OCI-LY1 (cell line): ENCODE data around the gene NFIX.

ENCODE experiments used
- CTCF ChIP-seq: fragments of 200-600 bp; sonication (generic), shearing (Covaris generic); IDR thresholded peaks from 2 replicates; pipeline ENCODE4 v1.5.1; 2017; ENCODE audit warnings: mild to moderate bottlenecking, antibody characterized with exemption, low read length, moderate library complexity, mixed read lengths
- EZH2 ChIP-seq: fragments of 200-600 bp; sonication (generic), shearing (Covaris generic); IDR thresholded peaks from 2 replicates; pipeline ENCODE4 v1.8.0; 2017; ENCODE audit warnings: borderline replicate concordance, mixed run types, mild to moderate bottlenecking, antibody characterized with exemption, low read length, moderate library complexity, mixed read lengths

- TF ChIP-seq CTCF (no peak), EZH2 (no peak)
These were observed 22.2 kb downstream of the NFIX start for GRCh38 chr19:13017306-13018034.
